Measurements from ENCODE around the gene SLFNL1.

Gene SLFNL1

GRCh38 chr1:41025979-41026819 is 4.7 kb upstream of the SLFNL1 start:
- H3K27ac ChIP-seq (ENCODE audit: low read depth, low read length, poor library complexity, severe bottlenecking) = peak overlapping the region; percentile 72
- no peaks in the 10 kb centered on the region for H4K20me1 ChIP-seq (ENCODE audit: insufficient read depth, low read length)
- no peaks in the 10 kb centered on the region for H3K79me2 ChIP-seq (ENCODE audit: insufficient read depth, low read length)
- no peak overlapping the region for H3K4me3 ChIP-seq (ENCODE audit: low read depth, low read length, poor library complexity, severe bottlenecking)
- no peak overlapping the region for H2AFZ ChIP-seq (ENCODE audit: low read length)
- H3K9me2 ChIP-seq (ENCODE audit: low read depth, low read length) = no peaks in the 10 kb centered on the region
- no peak overlapping the region for H3K9ac ChIP-seq (ENCODE audit: low read length)
- TF ChIP-seq EZH2 (IDR thresholded peaks at IDR 0.05; ENCODE audit: borderline replicate concordance, low read length) (no peak), CTCF (IDR thresholded peaks at IDR 0.05; ENCODE audit: low read length) (no peak)
- no peaks in the 10 kb centered on the region for H3K27me3 ChIP-seq (ENCODE audit: insufficient read depth, low read length)
- peaks cover 15% of the 10 kb centered on the region for H3K4me1 ChIP-seq (ENCODE audit: insufficient read depth, low read length, severe bottlenecking)
- no peaks in the 10 kb centered on the region for H3K9me3 ChIP-seq (ENCODE audit: low read length)
- H3F3A ChIP-seq (ENCODE audit: insufficient read depth, low read length) = no peaks in the 10 kb centered on the region
- H3K36me3 ChIP-seq (ENCODE audit: insufficient read depth, low read length) = peaks cover 23% of the 10 kb centered on the region; the same call in 1 of the 2 replicates
- no peak overlapping the region; the same call in 1 of the 2 replicates for H3K4me2 ChIP-seq (ENCODE audit: low read length)

GRCh38 chr1:41024953-41025352 is 3.4 kb upstream of the SLFNL1 start:
- Histone ChIP-seq H2AFZ (ENCODE audit: low read length) (no peak overlapping the region), H3K4me1 (ENCODE audit: insufficient read depth, low read length, severe bottlenecking) (peaks cover 15% of the 10 kb centered on the region), H3K9ac (ENCODE audit: low read length) (no peak overlapping the region), H3K27ac (ENCODE audit: low read depth, low read length, poor library complexity, severe bottlenecking) (peak overlapping the region; percentile 13), H3K9me3 (ENCODE audit: low read length) (no peaks in the 10 kb centered on the region), H3K9me2 (ENCODE audit: low read depth, low read length) (no peaks in the 10 kb centered on the region), H3K27me3 (ENCODE audit: insufficient read depth, low read length) (no peaks in the 10 kb centered on the region), H3K4me2 (ENCODE audit: low read length) (no peak overlapping the region), H3K79me2 (ENCODE audit: insufficient read depth, low read length) (no peaks in the 10 kb centered on the region), H3F3A (ENCODE audit: insufficient read depth, low read length) (no peaks in the 10 kb centered on the region), H3K36me3 (ENCODE audit: insufficient read depth, low read length) (0 out of 2 replicates have a peak, but pooled peaks cover 14% of the 10 kb centered on the region), H4K20me1 (ENCODE audit: insufficient read depth, low read length) (no peaks in the 10 kb centered on the region), H3K4me3 (ENCODE audit: low read depth, low read length, poor library complexity, severe bottlenecking) (no peak overlapping the region)
- TF ChIP-seq EZH2 (IDR thresholded peaks at IDR 0.05; ENCODE audit: borderline replicate concordance, low read length) = no peak
- no peak for TF ChIP-seq CTCF (IDR thresholded peaks at IDR 0.05; ENCODE audit: low read length)

GRCh38 chr1:41023279-41023990 is 1.9 kb upstream of the SLFNL1 start:
- Histone ChIP-seq H3K27me3 (ENCODE audit: insufficient read depth, low read length) (no peaks in the 10 kb centered on the region), H2AFZ (ENCODE audit: low read length) (no peak overlapping the region), H3K79me2 (ENCODE audit: insufficient read depth, low read length) (no peaks in the 10 kb centered on the region), H3F3A (ENCODE audit: insufficient read depth, low read length) (no peaks in the 10 kb centered on the region), H3K9ac (ENCODE audit: low read length) (no peak overlapping the region), H3K9me3 (ENCODE audit: low read length) (no peaks in the 10 kb centered on the region), H4K20me1 (ENCODE audit: insufficient read depth, low read length) (no peaks in the 10 kb centered on the region), H3K9me2 (ENCODE audit: low read depth, low read length) (no peaks in the 10 kb centered on the region), H3K4me1 (ENCODE audit: insufficient read depth, low read length, severe bottlenecking) (peaks cover 15% of the 10 kb centered on the region), H3K36me3 (ENCODE audit: insufficient read depth, low read length) (peaks cover 22% of the 10 kb centered on the region; the same call in 1 of the 2 replicates), H3K4me2 (ENCODE audit: low read length) (no peak overlapping the region), H3K4me3 (ENCODE audit: low read depth, low read length, poor library complexity, severe bottlenecking) (no peak overlapping the region), H3K27ac (ENCODE audit: low read depth, low read length, poor library complexity, severe bottlenecking) (no peak overlapping the region)
- TF ChIP-seq CTCF (IDR thresholded peaks at IDR 0.05; ENCODE audit: low read length) (no peak), EZH2 (IDR thresholded peaks at IDR 0.05; ENCODE audit: borderline replicate concordance, low read length) (no peak)
